A549 treated with CpdA at 1 μM for 4 hours (cell line): ENCODE measurements around the gene PCDHGA2. TPM values are rescaled to one million over a fixed set of nuclear protein-coding genes. Genes with fewer than 3 reads are reported as not detected.

Experiments used
- total RNA-seq: library from RNA; stranded (reverse); fragments of 200-300 nt; extraction: Qiagen RNA extraction; gene quantifications from 5 replicates; pipeline ENCODE4 v1.2.3, GENCODE V29; 2022; ENCODE audit warnings: low read depth

The PCDHGA2 gene
- total RNA-seq, 1 experiment from 2014 or later, result 0.65 TPM

Other genes with a start within 250 kb of the PCDHGA2 start
- gene PCDHB2, start 244.1 kb upstream of the PCDHGA2 start, total RNA-seq, result 2.7 to 5.4 TPM (median 3.7 TPM) in 5 replicates
- gene PCDHB3, start 238.3 kb upstream of the PCDHGA2 start, total RNA-seq, result 0.02 to 0.06 TPM (median 0.05 TPM) in 3 of 5 replicates, not detected in the others
- 0.03 to 0.09 TPM (median 0.06 TPM) in 4 of 5 replicates, not detected in the other for gene PCDHB4, start 216.9 kb upstream of the PCDHGA2 start, total RNA-seq
- gene PCDHB5, start 203.6 kb upstream of the PCDHGA2 start, total RNA-seq, result 1.2 to 1.9 TPM (median 1.5 TPM) in 5 replicates
- 0.89 to 1.2 TPM (median 1.1 TPM) in 5 replicates for gene PCDHB6, start 188.7 kb upstream of the PCDHGA2 start, total RNA-seq
- gene PCDHB7, start 166.1 kb upstream of the PCDHGA2 start, total RNA-seq, result 0.01 TPM in 1 of 5 replicates, not detected in the others
- gene PCDHB8, start 161.0 kb upstream of the PCDHGA2 start, total RNA-seq, result 0.24 to 0.42 TPM (median 0.37 TPM) in 5 replicates
- 0.05 to 0.10 TPM (median 0.08 TPM) in 4 of 5 replicates, not detected in the other for gene PCDHB16, start 156.4 kb upstream of the PCDHGA2 start, total RNA-seq
- 0.01 to 0.03 TPM in 2 of 5 replicates, not detected in the others for gene PCDHB9, start 151.6 kb upstream of the PCDHGA2 start, total RNA-seq
- gene PCDHB10, start 146.4 kb upstream of the PCDHGA2 start, total RNA-seq, result 0.03 to 0.06 TPM in 2 of 5 replicates, not detected in the others
- gene PCDHB11, start 139.1 kb upstream of the PCDHGA2 start, total RNA-seq, result 0.06 to 0.14 TPM (median 0.09 TPM) in 5 replicates
- gene PCDHB12, start 130.0 kb upstream of the PCDHGA2 start, total RNA-seq, result 0.07 TPM in 1 of 5 replicates, not detected in the others
- gene PCDHB13, start 124.8 kb upstream of the PCDHGA2 start, total RNA-seq, result 0.02 to 0.08 TPM (median 0.07 TPM) in 5 replicates
- 0.06 to 0.13 TPM (median 0.09 TPM) in 5 replicates for gene PCDHB14, start 115.4 kb upstream of the PCDHGA2 start, total RNA-seq
- gene PCDHB15, start 93.4 kb upstream of the PCDHGA2 start, total RNA-seq, result 0.05 to 0.07 TPM (median 0.06 TPM) in 4 of 5 replicates, not detected in the other
- gene SLC25A2, start 34.7 kb upstream of the PCDHGA2 start, total RNA-seq, result not detected in 5 replicates
- 66.8 to 81.4 TPM (median 74.0 TPM) in 5 replicates for gene TAF7, start 18.0 kb upstream of the PCDHGA2 start, total RNA-seq
- gene PCDHGA1, start 8.2 kb upstream of the PCDHGA2 start, total RNA-seq, result 0.27 to 0.49 TPM (median 0.31 TPM) in 5 replicates
- gene PCDHGA3, start 5.1 kb downstream of the PCDHGA2 start, total RNA-seq, result 0.05 to 0.09 TPM in 2 of 5 replicates, not detected in the others
- 1.0 to 2.1 TPM (median 1.9 TPM) in 5 replicates for gene PCDHGB1, start 11.3 kb downstream of the PCDHGA2 start, total RNA-seq
- 0.08 to 0.20 TPM (median 0.10 TPM) in 5 replicates for gene PCDHGA4, start 16.3 kb downstream of the PCDHGA2 start, total RNA-seq
- gene PCDHGB2, start 21.2 kb downstream of the PCDHGA2 start, total RNA-seq, result 0.07 to 0.19 TPM (median 0.17 TPM) in 5 replicates
- gene PCDHGA5, start 25.4 kb downstream of the PCDHGA2 start, total RNA-seq, result 0.11 to 0.17 TPM (median 0.15 TPM) in 5 replicates
- gene PCDHGB3, start 31.5 kb downstream of the PCDHGA2 start, total RNA-seq, result 0.15 to 0.35 TPM (median 0.20 TPM) in 5 replicates
- 0.13 to 0.28 TPM (median 0.22 TPM) in 5 replicates for gene PCDHGA6, start 35.1 kb downstream of the PCDHGA2 start, total RNA-seq
- 0.72 to 1.3 TPM (median 0.96 TPM) in 5 replicates for gene PCDHGA7, start 44.0 kb downstream of the PCDHGA2 start, total RNA-seq
- 0.66 to 1.0 TPM (median 0.73 TPM) in 5 replicates for gene PCDHGB4, start 48.9 kb downstream of the PCDHGA2 start, total RNA-seq
- 0.02 TPM in 2 of 5 replicates, not detected in the others for gene PCDHGA8, start 53.9 kb downstream of the PCDHGA2 start, total RNA-seq
- gene PCDHGB5, start 59.2 kb downstream of the PCDHGA2 start, total RNA-seq, result 1.9 to 2.8 TPM (median 2.4 TPM) in 5 replicates
- gene PCDHGA9, start 64.0 kb downstream of the PCDHGA2 start, total RNA-seq, result 0.06 to 0.14 TPM (median 0.08 TPM) in 3 of 5 replicates, not detected in the others
- 0.06 to 0.12 TPM (median 0.09 TPM) in 4 of 5 replicates, not detected in the other for gene PCDHGB6, start 69.3 kb downstream of the PCDHGA2 start, total RNA-seq
- 0.01 TPM in 1 of 5 replicates, not detected in the others for gene PCDHGA10, start 74.2 kb downstream of the PCDHGA2 start, total RNA-seq
- 0.03 to 0.16 TPM (median 0.07 TPM) in 5 replicates for gene PCDHGB7, start 78.9 kb downstream of the PCDHGA2 start, total RNA-seq
- gene PCDHGA11, start 82.3 kb downstream of the PCDHGA2 start, total RNA-seq, result 0.02 TPM in 1 of 5 replicates, not detected in the others
- gene PCDHGA12, start 91.7 kb downstream of the PCDHGA2 start, total RNA-seq, result 0.02 TPM in 1 of 5 replicates, not detected in the others
- 6.1 to 7.1 TPM (median 6.4 TPM) in 5 replicates for gene PCDHGC3, start 137.2 kb downstream of the PCDHGA2 start, total RNA-seq
- 0.02 to 0.15 TPM (median 0.05 TPM) in 3 of 5 replicates, not detected in the others for gene PCDHGC4, start 146.3 kb downstream of the PCDHGA2 start, total RNA-seq
- gene PCDHGC5, start 150.3 kb downstream of the PCDHGA2 start, total RNA-seq, result 0.05 TPM in 1 of 5 replicates, not detected in the others